WTC11 (cell line): ENCODE data around the gene HSFX3.

Experiments used
- ATF1 ChIP-seq: sonication (generic); formaldehyde crosslinking; IDR thresholded peaks from 2 replicates; pipeline ENCODE4 v1.8.1; 2023; ENCODE audit warnings: mild to moderate bottlenecking, moderate library complexity, missing genetic modification reagents
- CTCF ChIP-seq: fragments of 200-600 bp; IDR thresholded peaks from 2 replicates; pipeline ENCODE4 v1.8.0; 2022; ENCODE audit warnings: antibody characterized with exemption
- SP1 ChIP-seq: sonication (generic); formaldehyde crosslinking; conservative IDR thresholded peaks from 2 replicates; pipeline ENCODE4 v1.8.1; 2022; ENCODE audit warnings: missing genetic modification reagents
- USF2 ChIP-seq: sonication (generic); formaldehyde crosslinking; IDR thresholded peaks from 2 replicates; pipeline ENCODE4 v1.8.1; 2023; ENCODE audit warnings: mild to moderate bottlenecking, missing genetic modification reagents, moderate library complexity
- ZNF512 ChIP-seq: sonication (generic); formaldehyde crosslinking; IDR thresholded peaks from 2 replicates; pipeline ENCODE4 v1.8.1; 2022; ENCODE audit warnings: missing genetic modification reagents, borderline replicate concordance

- TF ChIP-seq CTCF (no peak), USF2 (CRISPR knock-in tag) (no peak), ZNF512 (CRISPR knock-in tag) (no peak), SP1 (CRISPR knock-in tag) (no peak), ATF1 (CRISPR knock-in tag) (no peak)
These were observed 35.8 kb downstream of the HSFX3 start for GRCh38 chrX:149513825-149514428.
